GM18909 (cell line): ENCODE data around the gene ENKUR.

Experiments
- ATAC-seq: cut with Tn5 transposase; IDR thresholded peaks from one replicate; pipeline ENCODE4 v1.9.1; 2021; ENCODE audit warnings: mild to moderate bottlenecking; ENCODE audit not compliant: unreplicated experiment, poor library complexity

The ENKUR gene

GRCh38 chr10:24951201-24952142 lies 64.5 kb downstream of the ENKUR start:
- ATAC-seq = peak; percentile 28

GRCh38 chr10:24950439-24950838 lies 65.5 kb downstream of the ENKUR start:
- ATAC-seq = no peak

DNA sequence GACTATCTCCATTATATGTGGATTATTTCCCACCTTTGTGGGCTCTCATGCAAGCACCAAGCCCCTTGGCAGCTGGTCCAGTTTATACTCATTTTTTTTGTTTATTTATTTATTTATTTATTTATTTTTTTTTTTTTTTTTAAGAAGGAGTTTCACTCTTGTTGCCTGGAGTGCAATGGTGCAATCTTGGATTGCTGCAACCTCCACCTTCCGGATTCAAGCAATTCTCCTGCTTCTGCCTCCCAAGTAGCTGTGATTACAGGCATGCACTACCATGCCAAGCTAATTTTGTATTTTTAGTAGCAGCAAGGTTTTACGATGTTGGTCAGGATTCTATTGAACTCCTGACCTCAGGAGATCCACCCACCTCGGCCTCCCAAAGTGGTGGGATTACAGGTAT lies 66.3 kb downstream of the ENKUR start:
- ATAC-seq = no peak

DNA sequence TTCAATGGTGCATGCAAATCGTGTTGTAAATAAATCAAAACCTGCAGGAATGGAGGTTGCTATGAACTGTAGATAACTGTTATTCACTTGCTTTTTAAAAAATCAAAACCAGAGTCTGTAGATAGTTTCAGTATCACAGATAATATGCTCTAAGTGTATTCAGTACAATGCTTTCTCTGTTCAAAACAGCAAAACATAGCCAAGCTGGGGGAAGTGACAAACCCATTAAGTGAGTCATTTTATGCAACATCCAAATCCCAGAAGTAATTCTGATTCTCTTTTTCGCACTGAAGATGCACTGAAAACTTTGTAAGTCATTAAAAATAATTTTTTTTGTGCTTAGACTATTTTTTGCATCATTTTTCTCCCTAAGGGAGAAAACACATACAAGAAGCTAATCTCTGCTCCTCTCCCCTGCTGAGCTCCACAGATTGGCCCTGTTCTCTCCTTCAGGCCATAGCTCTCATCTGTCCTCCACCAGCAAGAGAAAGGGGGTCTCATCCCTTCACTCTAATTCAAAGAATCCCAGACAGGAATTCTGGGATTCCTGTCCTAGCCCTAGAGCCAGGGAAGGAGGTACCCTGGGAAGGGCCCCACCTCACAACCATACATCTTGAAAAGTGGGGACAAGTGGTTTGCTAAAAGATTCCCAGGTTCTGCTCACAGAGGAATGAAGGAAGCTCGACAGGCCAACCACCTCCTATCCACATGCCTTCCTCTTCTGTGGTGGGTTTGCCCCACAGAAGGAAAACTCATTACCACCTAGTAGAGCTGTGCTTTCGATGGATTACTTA lies 68.5 kb downstream of the ENKUR start:
- peak; percentile 68 for ATAC-seq

- no peak for ATAC-seq
Observed at GRCh38 chr10:24944512-24945255, 71.3 kb downstream of the ENKUR start.

GRCh38 chr10:24938525-24938924 lies 77.4 kb downstream of the ENKUR start:
- no peak for ATAC-seq

- ATAC-seq = no peak
Observed at GRCh38 chr10:24938076-24938475, 77.9 kb downstream of the ENKUR start.

DNA sequence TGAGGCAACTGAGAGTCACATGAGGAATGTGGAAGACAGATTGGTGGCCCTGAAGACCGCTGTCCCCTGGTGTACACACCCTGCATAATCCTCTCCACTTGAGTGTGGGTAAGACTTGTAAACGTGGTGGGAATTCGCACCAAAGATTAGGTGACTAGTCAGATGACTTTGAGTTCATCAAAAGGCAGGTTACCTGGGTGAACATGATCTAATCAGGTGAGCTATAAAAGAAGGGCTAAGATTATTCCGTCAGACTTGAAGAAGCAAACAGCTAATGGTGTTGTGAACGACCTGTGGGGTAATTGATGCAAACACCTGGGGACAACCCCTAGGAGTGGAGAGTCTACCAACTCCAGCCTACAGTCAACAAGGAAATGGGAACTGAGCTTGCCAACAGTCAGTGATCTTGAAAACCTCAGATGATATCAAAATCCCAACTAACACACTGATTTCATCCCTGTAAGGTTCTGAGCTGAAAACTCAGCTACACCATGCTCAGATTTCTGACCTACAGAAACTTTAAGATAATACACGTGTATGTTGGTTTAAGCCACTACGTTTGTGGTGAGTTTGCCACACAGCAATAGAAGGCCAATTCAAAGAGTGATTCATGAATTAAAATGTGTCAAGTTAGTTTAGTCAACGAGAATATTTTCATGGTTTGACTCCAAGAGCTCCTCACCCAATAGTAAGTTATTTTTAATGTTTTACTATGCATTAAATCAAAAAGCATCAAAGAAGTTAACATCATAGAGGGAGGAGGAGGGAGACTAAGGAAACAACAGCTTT lies 80.3 kb downstream of the ENKUR start:
- no peak for ATAC-seq
